Testis (tissue), 2 donors: ENCODE results near the gene SHB.

Experiments
- POLR2A ChIP-seq: fragments of 450-650 bp; IDR thresholded peaks from one replicate; pipeline ENCODE4 v1.6.1; 2017; ENCODE audit warnings: antibody characterized with exemption, mild to moderate bottlenecking, moderate library complexity
- TF ChIP-seq, protein P1 (sequence below), 3 experiments: fragments of 450-650 bp in 2 of 3; fragments of 200-600 bp in 1 of 3; sonication (generic) in 1 of 3; IDR thresholded peaks; one replicate each; pipeline ENCODE4 v1.5.1; 2016 to 2019; ENCODE audit warnings: antibody characterized with exemption in 3 of 3, mild to moderate bottlenecking in 2 of 3, moderate library complexity in 1 of 3

- TF ChIP-seq POLR2A, result no peak
- TF ChIP-seq, protein P1, sequence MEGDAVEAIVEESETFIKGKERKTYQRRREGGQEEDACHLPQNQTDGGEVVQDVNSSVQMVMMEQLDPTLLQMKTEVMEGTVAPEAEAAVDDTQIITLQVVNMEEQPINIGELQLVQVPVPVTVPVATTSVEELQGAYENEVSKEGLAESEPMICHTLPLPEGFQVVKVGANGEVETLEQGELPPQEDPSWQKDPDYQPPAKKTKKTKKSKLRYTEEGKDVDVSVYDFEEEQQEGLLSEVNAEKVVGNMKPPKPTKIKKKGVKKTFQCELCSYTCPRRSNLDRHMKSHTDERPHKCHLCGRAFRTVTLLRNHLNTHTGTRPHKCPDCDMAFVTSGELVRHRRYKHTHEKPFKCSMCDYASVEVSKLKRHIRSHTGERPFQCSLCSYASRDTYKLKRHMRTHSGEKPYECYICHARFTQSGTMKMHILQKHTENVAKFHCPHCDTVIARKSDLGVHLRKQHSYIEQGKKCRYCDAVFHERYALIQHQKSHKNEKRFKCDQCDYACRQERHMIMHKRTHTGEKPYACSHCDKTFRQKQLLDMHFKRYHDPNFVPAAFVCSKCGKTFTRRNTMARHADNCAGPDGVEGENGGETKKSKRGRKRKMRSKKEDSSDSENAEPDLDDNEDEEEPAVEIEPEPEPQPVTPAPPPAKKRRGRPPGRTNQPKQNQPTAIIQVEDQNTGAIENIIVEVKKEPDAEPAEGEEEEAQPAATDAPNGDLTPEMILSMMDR (IDR thresholded peaks at IDR 0.05), result no peak
Observed at GRCh38 chr9:38023661-38024035, 45.4 kb downstream of the SHB start.
